ENCODE data around the gene TBX3.

The TBX3 gene

DNA sequence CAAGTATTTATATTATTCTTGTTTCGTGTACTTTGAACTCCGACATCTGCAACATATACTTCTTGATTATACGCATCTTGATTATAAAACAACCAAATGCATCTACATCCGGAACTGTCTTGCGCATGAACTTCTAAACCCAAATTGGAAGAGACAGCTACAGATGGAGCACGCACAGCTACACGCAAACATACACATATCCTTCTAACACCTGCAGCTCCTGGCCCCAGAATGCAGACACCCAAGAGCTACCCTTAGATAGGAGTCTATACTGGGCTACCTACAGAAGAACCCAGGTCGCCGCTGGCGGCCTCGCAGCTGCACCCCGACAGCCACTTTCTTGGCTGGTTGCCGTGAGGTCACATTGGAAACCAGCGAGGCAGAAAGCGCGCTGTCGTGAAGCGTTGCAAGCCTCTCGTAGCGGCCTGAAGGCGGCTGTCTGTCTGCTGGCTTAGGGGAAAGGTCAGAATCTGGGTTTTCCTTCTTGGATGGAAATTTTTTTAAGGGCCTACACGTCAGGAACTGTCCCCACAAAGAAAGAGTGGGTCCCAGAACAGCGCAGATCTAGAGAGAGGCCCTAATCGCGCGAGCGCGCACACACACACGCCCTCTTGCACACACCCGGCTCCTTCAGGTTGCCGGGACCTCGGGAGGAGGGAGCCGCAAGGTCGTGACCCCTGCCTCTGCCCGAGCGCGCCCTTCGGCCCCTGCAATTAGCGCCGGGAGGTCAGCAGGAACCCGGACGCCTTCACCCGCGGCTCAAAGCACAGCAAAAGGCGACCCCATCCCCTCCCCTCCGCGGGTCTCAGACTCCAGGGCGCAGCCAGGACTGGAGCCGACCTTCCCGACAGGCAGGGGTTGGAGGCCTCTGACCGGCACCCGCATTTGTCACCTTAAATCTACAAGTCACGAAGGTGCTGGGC is 17.0 kb downstream of the TBX3 start:
- DNase-seq = no peak

DNA sequence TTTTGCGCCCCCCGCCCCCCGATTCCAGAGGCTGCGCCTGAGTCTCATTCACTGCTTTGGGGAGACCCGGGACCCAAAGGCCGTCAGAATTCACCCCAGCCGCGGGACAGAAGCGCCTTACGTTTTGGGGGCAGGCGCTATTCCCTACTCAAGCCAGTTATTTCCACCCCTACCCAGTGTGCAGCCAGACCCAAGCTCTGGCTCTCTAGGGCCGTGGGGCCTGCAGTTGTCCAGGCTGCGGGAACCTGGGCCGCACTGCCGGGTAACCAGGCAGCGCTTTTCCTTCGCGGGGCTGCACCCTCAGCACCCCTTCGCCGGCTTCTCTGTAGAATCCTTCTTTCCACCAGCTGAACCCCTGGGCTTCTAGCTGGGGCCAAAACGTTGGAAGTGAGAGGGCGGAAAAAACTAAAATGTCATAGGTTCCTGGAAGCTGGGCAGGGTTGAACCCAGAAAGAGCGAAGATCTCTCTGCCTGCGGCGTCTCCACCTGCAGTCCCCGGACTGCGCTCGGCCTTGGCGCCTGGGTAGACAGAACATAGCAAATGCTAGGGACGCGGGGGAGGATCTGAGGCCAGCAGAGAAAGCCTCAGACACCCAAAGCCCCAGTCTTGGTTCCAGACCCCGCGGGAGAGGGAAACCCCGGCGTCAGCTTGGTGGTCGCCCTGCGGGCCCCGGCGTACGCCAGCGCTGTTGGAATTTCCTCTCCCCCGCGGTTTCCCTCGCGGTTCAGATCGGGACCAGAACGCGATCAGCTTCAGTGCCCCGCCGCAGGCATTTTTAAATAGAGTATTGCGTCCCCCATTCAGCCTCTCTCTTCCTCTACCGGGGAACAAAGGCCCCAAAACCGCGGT is 18.3 kb downstream of the TBX3 start:
- DNase-seq = no peak

DNA sequence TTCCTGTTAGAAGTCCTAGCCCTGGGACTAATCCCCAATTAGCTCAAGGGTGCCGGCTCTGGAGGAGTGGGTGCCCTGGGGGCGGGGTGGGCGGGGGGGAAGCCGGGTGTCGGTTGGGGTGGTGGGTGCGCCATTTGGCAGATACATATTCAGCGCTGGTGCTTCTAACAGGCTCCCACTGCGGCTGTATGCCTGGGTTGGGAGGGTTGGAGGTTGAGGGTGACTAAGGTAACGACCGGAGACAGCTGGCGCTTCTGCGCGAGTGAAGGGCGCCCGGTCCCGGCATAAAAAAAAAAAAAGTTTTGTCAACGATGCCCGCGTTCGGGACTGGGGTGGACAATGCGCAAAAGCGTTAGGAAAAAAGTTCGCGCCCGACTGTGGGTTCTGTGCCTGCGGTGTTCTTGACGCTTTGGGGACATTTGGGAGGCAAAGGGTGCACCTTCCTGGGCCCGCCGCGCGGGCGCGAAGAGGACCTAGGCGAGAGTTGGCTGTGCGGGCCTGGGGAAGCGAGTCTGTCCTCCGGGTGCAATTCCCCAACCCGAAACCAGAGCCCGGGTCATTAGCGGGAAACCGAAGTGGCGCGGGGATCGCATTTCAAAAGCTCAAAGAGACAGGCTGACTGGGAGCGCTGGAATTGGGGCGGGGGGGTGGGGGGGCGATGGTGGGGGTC is 19.2 kb downstream of the TBX3 start:
- DNase-seq = no peak

DNA sequence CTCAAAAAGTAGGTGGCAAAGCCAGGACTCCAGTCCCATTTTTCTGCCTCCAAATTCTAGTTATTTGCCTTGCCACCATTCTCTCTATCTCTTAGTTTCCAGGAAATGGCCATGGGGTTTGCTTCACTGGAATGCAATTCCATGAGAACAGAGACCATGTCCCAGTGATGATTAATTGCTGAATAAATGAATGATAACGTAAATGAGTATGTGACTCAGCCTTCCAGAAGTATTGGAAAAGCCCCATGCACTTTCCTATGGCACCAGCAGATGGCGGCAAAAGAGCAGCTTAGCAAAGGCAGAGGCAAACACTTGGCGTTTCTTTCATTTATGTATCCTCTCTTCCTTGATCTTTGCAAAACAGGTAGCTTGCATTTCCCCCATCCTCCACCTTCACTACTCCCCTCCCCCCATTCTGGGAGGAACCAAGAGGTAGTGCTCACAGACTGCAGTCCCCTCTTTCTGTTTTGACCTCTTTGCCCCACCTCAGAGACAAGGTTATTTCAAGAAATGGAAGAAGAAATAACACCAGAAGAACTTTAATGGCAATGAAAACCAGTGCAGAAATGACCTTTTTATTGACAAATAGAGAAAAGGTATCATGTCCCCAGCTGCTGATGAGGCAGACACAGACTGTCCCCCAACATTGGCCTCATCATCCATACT is 21.3 kb downstream of the TBX3 start:
- peak in 3 of 4 experiments; percentile 34 to 45 (median 39) for DNase-seq

DNA sequence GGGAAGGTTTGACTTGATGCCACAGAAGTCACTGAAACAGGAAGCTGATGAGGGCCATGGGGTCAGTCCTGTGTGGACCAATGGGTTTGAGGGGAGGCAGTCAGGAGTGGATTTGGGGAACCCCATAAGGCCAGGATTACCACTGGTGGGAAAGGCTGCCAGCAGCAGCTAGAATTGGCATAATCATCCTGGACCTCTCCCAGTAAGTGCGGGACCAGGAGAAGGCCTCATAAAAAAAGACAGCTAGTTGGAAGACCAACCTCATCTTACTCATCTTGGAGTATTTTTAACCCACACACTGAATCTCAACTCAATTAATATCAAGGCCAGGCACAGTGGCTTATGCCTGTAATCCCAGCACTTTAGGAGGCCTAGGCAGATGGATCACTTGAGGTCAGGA is 22.7 kb downstream of the TBX3 start:
- DNase-seq = no peak

DNA sequence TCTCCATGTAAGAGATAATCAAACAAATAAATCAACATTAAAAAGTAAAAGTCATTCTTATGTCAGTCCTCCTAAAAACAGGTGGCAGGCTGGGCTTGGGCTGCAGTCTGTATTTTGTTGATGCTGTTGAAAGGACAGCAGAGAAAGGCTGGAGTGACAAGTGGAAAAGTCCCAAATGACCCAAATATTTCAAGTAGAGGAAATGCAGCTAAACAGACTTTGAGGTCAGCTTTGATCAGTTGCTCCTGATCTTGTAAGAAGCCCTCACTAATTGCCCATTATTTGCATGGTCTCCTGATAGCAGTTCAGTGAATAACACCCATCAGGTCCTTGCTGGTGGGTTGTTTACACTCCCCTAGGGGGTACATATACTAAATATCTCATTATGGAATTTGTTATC is 24.9 kb downstream of the TBX3 start:
- no peak for DNase-seq

DNA sequence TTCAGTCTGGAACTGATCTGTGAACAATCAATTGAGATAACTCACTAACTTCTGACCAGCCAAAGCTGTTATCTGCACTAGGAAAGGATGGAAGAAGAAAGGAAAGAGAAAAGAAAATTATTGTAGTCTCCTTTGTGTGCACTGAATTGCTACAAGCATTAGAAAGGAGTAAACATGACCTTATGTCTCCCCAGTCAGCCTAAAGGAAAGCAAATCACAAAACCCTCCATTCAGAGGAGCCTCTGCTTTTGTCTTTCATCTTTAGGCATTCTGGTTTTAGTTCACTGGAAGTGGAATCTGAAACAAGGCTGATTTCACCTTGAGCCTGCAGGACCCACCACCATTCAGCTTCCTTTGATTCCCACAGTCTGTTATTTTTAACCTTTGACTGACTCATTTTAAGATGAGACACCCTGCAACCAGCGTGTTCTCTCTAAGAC is 26.0 kb downstream of the TBX3 start:
- DNase-seq = no peak

DNA sequence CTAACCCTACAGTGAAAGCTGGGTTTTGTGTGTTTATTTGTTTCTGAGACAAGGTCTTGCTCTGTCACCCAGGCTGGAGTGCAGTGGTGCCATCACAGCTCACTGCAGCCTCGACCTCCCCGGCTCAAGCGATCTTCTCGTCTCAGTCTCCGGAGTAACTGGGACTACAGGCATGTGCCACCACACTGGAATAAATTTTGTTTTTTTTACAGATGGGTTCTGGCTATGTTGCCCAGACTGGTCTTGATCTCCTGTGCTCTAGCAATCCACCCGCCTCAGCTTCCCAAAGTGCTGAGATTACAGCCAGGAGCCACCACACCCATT is 26.4 kb downstream of the TBX3 start:
- DNase-seq = no peak

DNA sequence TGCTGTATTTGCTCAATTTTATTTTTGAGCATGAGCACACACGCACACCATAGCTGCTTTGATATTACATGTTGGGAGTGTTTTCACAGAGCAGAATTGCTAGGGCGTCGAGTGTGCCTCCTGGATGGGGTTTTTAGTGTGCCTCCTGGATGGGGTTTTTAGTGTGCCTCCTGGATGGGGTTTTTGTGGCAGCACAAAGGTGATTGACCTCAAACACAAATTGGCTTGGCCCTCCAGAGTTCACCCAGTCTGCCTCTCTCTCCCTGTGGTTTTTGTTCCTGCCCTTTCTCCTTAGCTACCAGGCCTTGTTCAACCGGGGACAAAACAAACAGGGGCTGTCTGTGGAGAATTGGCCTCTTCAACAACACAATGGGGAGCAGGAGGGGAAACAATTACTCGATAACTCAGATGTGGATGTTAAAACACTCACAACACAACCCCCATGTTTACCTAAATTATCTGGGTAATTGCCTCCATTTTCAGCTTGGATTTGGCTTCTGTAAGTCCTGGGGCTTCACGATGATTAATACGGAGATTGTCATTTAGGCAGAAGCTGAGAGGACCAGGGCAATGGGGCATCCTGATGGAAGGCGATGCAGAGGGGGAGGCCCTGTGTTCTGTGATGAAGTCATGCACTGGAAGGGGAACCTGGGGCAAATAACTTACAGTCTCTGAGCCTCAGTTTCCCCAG is 26.9 kb downstream of the TBX3 start:
- no peak for DNase-seq

DNA sequence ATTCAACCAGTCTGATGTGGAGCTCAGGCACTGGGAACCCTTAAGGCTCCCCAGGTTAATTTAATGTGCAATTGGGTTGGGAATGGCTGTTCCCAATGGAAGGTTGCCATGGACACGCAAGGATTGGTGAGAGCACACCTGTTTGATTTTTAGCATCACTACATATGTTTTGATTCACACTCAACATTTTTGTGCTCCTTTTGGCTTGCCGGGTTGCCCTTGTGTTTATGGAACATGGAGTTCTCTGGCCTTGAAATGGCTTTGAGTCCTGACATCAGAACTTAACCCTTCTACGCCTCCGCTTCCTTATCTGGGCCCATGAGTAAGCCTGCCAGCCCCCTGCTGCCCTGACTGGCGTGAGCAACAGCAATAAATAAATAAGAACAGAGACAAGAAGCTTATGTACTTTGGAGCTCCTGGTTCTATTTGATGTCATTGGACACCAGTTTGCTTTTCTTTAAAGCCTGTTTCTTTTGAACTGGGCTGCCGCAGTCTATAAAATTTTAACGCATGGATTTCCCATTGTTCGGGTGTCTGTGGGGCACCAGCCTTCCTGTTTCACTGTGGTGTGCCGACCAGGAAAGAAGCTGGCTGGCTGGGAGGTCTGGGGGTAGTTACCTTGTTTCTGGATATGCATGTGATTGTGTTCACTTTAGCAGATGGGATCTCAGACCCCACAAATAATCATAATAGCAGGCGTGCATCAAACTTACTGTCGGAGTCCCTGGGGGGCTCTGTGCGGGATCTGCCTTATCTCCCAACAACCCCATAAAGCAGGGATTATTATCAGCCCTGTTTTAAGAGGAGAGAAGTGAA is 27.8 kb downstream of the TBX3 start:
- DNase-seq = no peak

DNA sequence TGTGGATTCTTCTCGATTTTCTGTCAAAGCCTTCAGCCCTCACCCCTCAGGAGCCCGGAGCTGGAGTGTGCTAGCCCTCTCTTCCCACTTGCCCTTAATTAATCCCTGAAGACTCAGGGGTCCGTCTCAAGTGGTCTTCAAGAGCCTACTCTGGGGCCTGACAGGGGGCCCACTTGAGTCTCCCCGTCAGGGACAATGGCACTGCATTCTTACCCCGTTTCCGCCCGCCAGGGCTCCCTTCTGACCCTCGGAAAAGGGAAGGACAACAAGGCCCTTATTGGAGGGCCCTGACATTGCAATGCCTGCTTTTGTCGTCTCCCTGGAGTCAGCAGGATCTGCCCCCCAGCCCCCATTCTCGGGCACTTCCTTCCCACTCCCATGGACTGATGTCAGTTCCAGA is 34.4 kb downstream of the TBX3 start:
- DNase-seq = no peak

DNA sequence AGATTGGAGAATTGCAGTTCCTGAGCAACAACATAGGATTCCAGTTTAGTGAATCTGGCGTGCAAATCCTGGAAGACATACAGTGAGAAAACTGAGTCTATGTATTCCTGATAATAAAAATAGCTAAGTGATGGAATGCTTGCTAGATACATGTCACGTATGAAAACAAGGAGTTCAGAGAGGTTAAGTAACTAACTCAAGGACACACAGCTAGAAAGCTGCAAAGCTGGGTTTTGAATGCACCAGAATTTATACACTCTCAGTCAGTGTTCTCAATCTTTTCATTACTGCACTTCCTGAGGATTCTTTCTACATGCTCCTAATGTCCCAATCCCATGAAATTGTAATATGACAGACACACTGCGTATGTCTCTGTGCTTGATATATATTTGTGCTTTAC is 35.3 kb downstream of the TBX3 start:
- no peak for DNase-seq

DNA sequence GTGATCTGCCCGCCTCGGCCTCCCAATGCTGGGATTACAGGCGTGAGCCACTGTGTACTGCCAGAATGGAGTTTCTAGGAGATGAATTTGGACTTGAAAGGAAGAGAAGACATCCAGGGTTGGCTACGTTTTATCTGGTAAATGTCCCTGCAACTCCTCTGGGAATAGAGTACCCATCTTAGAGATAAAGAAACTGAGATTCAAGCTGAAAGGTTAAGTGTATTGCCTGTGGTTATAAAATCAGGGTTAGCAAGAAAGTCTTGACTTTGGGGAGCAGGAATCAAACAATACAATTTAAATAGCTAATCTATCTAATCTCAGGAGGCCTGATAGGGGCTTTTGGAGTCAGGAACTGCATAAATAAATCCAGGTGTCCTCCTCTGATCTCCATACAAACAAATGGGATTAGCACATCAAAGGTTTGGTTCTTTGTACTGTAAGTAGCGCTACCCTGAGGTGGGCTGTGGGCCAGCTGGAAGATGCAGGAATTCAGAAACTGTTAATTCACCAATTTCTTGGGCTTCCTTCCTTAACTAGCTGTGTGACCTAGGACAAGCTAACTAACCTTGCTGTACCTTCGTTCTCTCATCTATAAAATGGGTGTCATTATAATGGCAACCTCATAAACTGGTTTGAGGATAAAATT is 45.1 kb downstream of the TBX3 start:
- DNase-seq = no peak

DNA sequence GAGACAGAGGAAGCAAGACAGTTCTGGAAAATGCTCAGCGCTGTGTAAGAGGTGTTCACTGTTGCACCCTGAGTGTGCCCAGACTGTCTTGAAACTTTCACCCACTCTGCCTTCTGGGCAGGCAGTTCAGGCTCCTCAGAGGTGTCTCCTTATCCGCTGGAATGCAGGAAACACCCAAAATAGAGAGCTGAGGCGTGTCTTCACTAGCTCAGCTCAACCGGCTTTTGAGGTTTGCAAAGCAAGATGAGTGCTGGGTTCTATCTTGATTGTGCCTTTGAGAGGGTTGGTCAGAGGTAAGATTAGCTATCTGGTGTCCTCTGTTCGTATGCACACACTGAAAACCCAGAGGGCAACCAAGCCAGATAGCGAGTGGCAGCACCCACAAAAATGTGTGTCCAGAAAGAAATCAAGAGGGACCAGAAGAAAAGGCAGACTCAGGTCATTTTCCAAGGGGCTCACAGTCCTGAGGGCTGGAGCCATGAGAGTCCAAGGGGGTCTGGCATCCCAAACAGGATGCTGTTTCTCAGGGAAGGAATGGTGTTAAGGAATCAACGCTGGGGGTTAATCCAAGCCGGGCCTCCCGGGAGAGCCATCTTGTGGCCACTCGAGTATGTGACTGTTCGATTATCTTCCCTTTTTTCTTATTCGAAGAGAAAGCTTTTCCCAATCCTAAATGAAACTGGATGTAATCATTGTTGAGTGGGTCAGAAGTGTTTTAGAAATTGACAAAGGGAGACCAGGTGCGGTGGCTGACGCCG is 47.1 kb downstream of the TBX3 start:
- DNase-seq = no peak

DNA sequence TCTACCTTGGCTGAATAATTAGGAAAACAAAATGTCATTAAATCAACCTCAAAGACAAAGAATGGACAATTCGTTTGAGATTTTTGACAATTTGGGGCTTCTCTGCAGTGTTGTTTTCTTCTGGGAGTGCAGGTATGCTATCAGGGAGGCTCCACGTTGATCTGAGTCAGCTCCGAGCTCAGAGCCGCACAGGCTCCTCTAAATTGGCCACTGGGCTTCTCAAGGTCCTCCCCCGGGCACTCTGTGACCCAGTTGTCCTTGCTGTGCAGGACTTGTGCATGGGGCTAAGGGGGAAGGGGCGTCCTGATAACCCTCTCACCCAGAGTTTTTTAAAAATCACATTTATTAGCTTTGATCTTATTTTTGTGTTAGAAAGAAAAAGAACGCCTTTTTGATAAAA is 52.7 kb downstream of the TBX3 start:
- no peak for DNase-seq

DNA sequence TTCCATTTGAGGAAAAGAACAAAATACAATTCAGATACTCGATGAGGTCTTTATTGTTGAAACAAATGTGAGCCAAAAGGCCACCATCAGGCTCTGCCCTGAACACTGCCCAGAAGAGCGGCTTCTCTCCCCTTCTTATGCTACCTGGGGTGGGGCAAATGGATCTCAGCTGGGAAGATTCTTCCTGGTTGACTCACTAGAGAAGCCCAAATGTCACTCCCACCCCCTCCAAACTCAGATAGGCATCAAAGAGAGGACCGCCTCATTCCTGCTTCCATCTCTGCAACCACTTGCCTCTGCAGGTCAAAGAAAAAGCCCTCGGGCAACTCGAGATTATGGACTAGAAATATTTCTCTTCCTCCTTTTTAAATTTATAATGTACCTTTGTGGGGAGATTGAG is 55.8 kb downstream of the TBX3 start:
- DNase-seq = no peak

DNA sequence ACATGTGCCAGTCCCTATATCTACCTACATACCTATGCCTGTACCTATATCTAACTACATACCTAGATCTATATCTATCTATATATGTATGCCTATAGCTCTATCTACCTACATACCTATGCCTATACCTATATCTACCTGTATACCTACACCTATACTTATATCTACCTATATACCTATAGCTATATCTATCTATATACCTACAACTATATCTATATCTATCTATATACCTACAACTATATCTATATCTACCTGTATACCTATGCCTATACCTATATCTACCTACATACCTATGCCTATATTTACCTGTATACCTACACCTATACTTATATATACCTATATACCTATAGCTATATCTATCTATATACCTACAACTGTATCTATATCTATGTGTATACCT is 56.6 kb downstream of the TBX3 start:
- no peak for DNase-seq

DNA sequence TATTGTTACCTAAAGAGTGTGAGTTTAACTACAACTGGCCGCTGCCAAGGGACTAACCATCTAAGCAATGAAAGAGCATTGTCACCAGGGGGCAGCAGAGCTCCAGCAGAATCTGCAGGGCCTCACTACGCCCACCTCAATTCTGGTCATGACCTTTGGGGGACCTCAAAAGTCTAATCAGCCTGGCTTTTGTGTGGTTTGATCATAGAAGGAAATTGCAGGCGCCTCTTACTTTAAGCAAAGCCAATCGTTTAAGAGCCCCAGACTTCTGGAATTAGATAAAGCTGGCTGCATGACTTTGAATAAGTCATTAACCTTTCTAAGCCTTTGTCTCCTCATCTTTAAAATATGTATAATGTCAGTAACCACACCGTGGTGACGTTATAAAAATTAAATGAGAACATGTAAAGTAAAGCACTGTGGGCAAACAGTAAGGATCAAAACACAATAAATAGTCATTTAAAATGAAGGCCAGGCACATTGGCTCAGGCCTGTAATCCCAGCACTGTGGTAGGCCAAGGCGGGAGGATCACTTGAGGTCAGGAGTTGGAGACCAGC is 58.6 kb downstream of the TBX3 start:
- DNase-seq = no peak

DNA sequence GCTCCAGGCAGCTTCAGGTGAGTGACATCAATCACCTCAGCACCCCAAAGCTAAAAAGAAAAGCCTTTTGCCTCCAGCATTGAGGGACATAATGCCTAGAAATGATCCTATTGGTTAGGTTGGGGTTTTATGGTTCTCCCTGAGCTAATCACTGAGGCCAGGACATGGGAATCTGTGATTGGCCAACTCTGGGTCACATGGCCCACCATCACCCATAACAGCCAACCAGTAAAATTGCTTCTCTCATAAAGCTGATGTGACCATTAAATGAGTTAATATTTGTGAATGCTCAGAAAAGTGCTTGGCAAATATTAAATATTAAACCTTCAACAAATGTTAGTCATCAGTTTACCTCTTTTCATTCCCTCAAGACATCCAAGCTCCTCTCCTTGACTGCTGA is 60.2 kb downstream of the TBX3 start:
- DNase-seq = no peak
